Measurements from ENCODE around the gene B3GNT7. TPM values are rescaled to one million over a fixed set of nuclear protein-coding genes. Genes with fewer than 3 reads are reported as not detected.

Gene B3GNT7
- total RNA-seq, 1 experiment from 2014 or later = 83.3 TPM

- CTCF ChIA-PET = interaction anchor here (0.6 to 1.4 kb wide), 5 partner anchors 45 to 172 kb away, joined by 4 to 11 read pairs (median 5); no protein-coding TSS in a partner anchor
- ATAC-seq (no peak), DNase-seq (ENCODE audit: low read depth, low spot score) (no peak)
- intact Hi-C loops (cut with micrococcal nuclease; ENCODE audit: unreplicated experiment) = loop anchor here (5.0 kb wide), 1 partner anchor 37 kb away; no protein-coding TSS in a partner anchor
- Histone ChIP-seq H3K36me3 (ENCODE audit: control insufficient read depth, insufficient read depth, low read length) (no peaks in the 10 kb centered on the region), H3K4me1 (ENCODE audit: control insufficient read depth, insufficient read depth, low read length) (peaks cover 69% of the 10 kb centered on the region), H3K27ac (ENCODE audit: low read length) (peak overlapping the region; percentile 90), H3K4me3 (ENCODE audit: low read depth in 2 of 2, low read length in 2 of 2) (peak overlapping the region; percentile 2 to 50; a peak in 2 of 4 replicates), H3K9me3 (ENCODE audit: control insufficient read depth, insufficient read depth, low read depth, low read length) (no peaks in the 10 kb centered on the region), H3K27me3 (ENCODE audit: control insufficient read depth, insufficient read depth, low read length) (no peaks in the 10 kb centered on the region)
- POLR2A ChIA-PET = interaction anchor here (1.0 kb wide), 1 partner anchor 12 kb away, joined by 3 read pairs; no protein-coding TSS in a partner anchor
- TF ChIP-seq POLR2AphosphoS5 (IDR thresholded peaks at IDR 0.05; ENCODE audit: low read depth, low read length) (no peak), TCF7L2 (IDR thresholded peaks at IDR 0.05; ENCODE audit: low read depth, low read length) (no peak), SIN3A (IDR thresholded peaks at IDR 0.05; ENCODE audit: borderline replicate concordance, insufficient read depth, low read depth, low read length) (no peak), CTCF (IDR thresholded peaks at IDR 0.05) (no peak), REST (IDR thresholded peaks at IDR 0.05; ENCODE audit: insufficient read depth in 1 of 2, low read depth in 2 of 2, low read length in 1 of 2) (no peak)
- no TSS peak for BruUV-seq (replicated peaks)
- in situ Hi-C loops (cut with HindIII; ENCODE audit: low pct_unique_long_range_greater_than_20kb, low sequenced_read_pairs) = no loop called here
Observed at GRCh38 chr2:231399046-231399852, 3.7 kb downstream of the B3GNT7 start.

DNA sequence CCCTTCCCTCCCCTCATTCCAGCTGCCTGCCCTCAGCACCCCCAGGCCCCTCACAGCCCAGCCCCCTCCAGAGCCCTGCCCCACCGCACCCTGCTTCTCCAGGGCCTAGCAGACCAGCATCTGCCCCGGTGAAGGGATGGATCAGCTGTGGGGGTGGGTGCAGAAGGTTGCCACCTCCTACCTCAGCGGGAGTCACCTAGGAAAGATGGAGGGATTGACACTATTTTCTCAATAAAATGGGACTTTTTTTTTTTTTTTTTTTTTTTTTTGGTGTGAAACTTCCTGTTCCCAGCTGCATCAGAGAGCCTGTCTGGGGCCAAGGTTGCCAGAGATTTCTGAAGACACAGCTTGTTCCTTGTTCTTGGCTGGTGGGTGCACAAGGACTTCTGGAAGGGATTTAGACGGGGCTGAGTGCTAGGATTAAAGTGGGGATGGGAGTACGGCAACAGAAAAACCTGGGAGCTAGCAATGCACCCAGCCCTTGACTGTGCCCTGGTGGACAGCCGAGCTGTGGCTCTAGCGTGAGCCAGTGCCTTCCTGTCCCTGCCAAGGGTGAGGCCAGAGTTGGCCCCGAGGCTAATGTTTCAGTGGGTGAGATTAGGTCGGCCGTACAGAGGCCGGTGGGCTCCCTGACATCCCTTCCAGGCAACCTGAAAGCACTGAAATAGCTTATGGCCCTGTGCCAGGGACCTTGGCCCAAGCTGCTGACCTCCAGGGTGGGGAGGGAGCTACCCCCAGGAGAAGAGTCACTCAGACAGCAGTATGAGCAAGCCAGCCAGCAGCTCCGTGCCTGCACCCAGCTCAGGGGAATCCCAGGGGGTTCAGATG, 4.6 kb downstream of the B3GNT7 start:
- H3K27ac ChIP-seq (ENCODE audit: low read length) = peak overlapping the region; percentile 90
- no peaks in the 10 kb centered on the region for H3K36me3 ChIP-seq (ENCODE audit: control insufficient read depth, insufficient read depth, low read length)
- H3K9me3 ChIP-seq (ENCODE audit: control insufficient read depth, insufficient read depth, low read depth, low read length) = no peaks in the 10 kb centered on the region
- peaks cover 67% of the 10 kb centered on the region for H3K4me1 ChIP-seq (ENCODE audit: control insufficient read depth, insufficient read depth, low read length)
- peak overlapping the region in 1 of 2 experiments; percentile 50; a peak in 2 of 4 replicates for H3K4me3 ChIP-seq (ENCODE audit: low read depth in 2 of 2, low read length in 2 of 2)
- H3K27me3 ChIP-seq (ENCODE audit: control insufficient read depth, insufficient read depth, low read length) = no peaks in the 10 kb centered on the region
- no peak for DNase-seq (ENCODE audit: low read depth, low spot score)
- in situ Hi-C loops (cut with HindIII; ENCODE audit: low pct_unique_long_range_greater_than_20kb, low sequenced_read_pairs) = loop anchor here (25.0 kb wide), 1 partner anchor 88 kb away; no protein-coding TSS in a partner anchor
- ChIA-PET POLR2A (interaction anchor here (0.6 to 1.0 kb wide), 4 partner anchors 12 to 65 kb away, joined by 3 to 6 read pairs (median 4); no protein-coding TSS in a partner anchor), CTCF (interaction anchor here (0.6 to 1.4 kb wide), 8 partner anchors 35 to 324 kb away, joined by 3 to 11 read pairs (median 4); no protein-coding TSS in a partner anchor)
- TF ChIP-seq CTCF (IDR thresholded peaks at IDR 0.05) (no peak), POLR2AphosphoS5 (IDR thresholded peaks at IDR 0.05; ENCODE audit: low read depth, low read length) (no peak; the same call in 1 of the 2 replicates), TCF7L2 (IDR thresholded peaks at IDR 0.05; ENCODE audit: low read depth, low read length) (no peak), REST (IDR thresholded peaks at IDR 0.05; ENCODE audit: insufficient read depth in 1 of 2, low read depth in 2 of 2, low read length in 1 of 2) (no peak)
- intact Hi-C loops (cut with micrococcal nuclease; ENCODE audit: unreplicated experiment) = loop anchor here (5.0 kb wide), 1 partner anchor 38 kb away; no protein-coding TSS in a partner anchor
- peak; percentile 66 for ATAC-seq
- BruUV-seq (replicated peaks) = TSS peak; percentile 92

All from Panc1 (cell line).